Body of pancreas (tissue), 4 donors: Measurements from ENCODE around the gene OGFOD3.

Experiments
- CTCF ChIP-seq, 7 experiments: fragments of 450-650 bp in 4 of 7; fragments of 200-600 bp in 3 of 7; sonication (generic) in 3 of 7; IDR thresholded peaks; one replicate each; pipeline ENCODE4 v1.5.1; 2016 to 2019; ENCODE audit warnings: antibody characterized with exemption in 7 of 7
- POLR2A ChIP-seq, 3 donors: fragments of 450-650 bp; IDR thresholded peaks; one replicate each; pipeline ENCODE4 v1.6.1; 2016; ENCODE audit warnings: antibody characterized with exemption in 3 of 3, mild to moderate bottlenecking in 2 of 3

- TF ChIP-seq CTCF (IDR thresholded peaks at IDR 0.05) (no peak), POLR2A (IDR thresholded peaks at IDR 0.05) (peak; percentile 49 to 88 (median 80))
Observed at GRCh38 chr17:82450357-82451106, 32.1 kb upstream of the OGFOD3 start, which contains the start of gene CYBC1.
